DMS79 treated with DMSO at 0.1 percent for 48 hours (cell line): ENCODE measurements around the gene GLG1.
"Not testable (repeated sequence)": the region's sequence is repeated elsewhere in the genome, so short reads cannot be mapped to it uniquely, and the experiment has no call there.

Experiments used
- DNase-seq: peaks from one replicate; lab custom pipeline; 2025; lab: John Stamatoyannopoulos, UW

GLG1 gene

GRCh38 chr16:74443624-74444346 is 163.1 kb downstream of the GLG1 start:
- DNase-seq = not testable (repeated sequence)

- DNase-seq = no peak
Measured at GRCh38 chr16:74439685-74440084, 167.2 kb downstream of the GLG1 start.

- DNase-seq = no peak
Measured at GRCh38 chr16:74438492-74438979, 168.4 kb downstream of the GLG1 start.

GRCh38 chr16:74431516-74431915 is 175.4 kb downstream of the GLG1 start:
- DNase-seq = no peak

- DNase-seq = peak; percentile 10
Measured at GRCh38 chr16:74430036-74430712, 176.7 kb downstream of the GLG1 start.

GRCh38 chr16:74428493-74428892 is 178.4 kb downstream of the GLG1 start:
- not testable (repeated sequence) for DNase-seq

GRCh38 chr16:74425751-74426150 is 181.2 kb downstream of the GLG1 start:
- DNase-seq = not testable (repeated sequence)

GRCh38 chr16:74423721-74424120 is 183.2 kb downstream of the GLG1 start:
- DNase-seq = not testable (repeated sequence)

GRCh38 chr16:74422086-74422485 is 184.8 kb downstream of the GLG1 start:
- DNase-seq = not testable (repeated sequence)

GRCh38 chr16:74421482-74421785 is 185.5 kb downstream of the GLG1 start:
- DNase-seq = not testable (repeated sequence)

GRCh38 chr16:74420612-74421481 is 186.1 kb downstream of the GLG1 start, which contains the start of gene CLEC18B:
TSS of gene CLEC18B (minus strand) at chr16:74421478. CDS start at chr16:74421270, 208 bp downstream.
- not testable (repeated sequence) for DNase-seq

GRCh38 chr16:74419811-74420210 is 187.1 kb downstream of the GLG1 start:
- DNase-seq = not testable (repeated sequence)

- not testable (repeated sequence) for DNase-seq
Measured at GRCh38 chr16:74417897-74418296, 189.0 kb downstream of the GLG1 start.

- DNase-seq = not testable (repeated sequence)
Measured at GRCh38 chr16:74413920-74414319, 193.0 kb downstream of the GLG1 start.

GRCh38 chr16:74413485-74413884 is 193.4 kb downstream of the GLG1 start:
- not testable (repeated sequence) for DNase-seq

- not testable (repeated sequence) for DNase-seq
Measured at GRCh38 chr16:74412775-74413390, 194.0 kb downstream of the GLG1 start.

GRCh38 chr16:74412138-74412774 is 194.7 kb downstream of the GLG1 start:
- not testable (repeated sequence) for DNase-seq

GRCh38 chr16:74410981-74411380 is 195.9 kb downstream of the GLG1 start:
- not testable (repeated sequence) for DNase-seq

- not testable (repeated sequence) for DNase-seq
Measured at GRCh38 chr16:74410057-74410957, 196.6 kb downstream of the GLG1 start.
